ENCODE measurements around the gene DQX1. TPM values are rescaled to one million over a fixed set of nuclear protein-coding genes. Genes with fewer than 3 reads are reported as not detected.

DQX1 gene
- total and polyA plus RNA-seq, 9 of the 15 experiments (the other 6 are each of a cell fraction or from before 2014, with no cell fraction given), result 0.04 to 0.38 (median 0.18) TPM; not detected in 1

- TF ChIP-seq GTF3C2 (IDR thresholded peaks at IDR 0.05; ENCODE audit: borderline replicate concordance, extremely low read depth, insufficient read length) (no peak), HSF4 (CRISPR knock-in tag; IDR thresholded peaks at IDR 0.05; ENCODE audit: borderline replicate concordance) (no peak), CBX5 (IDR thresholded peaks at IDR 0.05; ENCODE audit: borderline replicate concordance, low read depth) (no peak), ZNF699 (CRISPR knock-in tag; IDR thresholded peaks at IDR 0.05; ENCODE audit: insufficient replicate concordance) (no peak), ZFP30 (CRISPR knock-in tag; IDR thresholded peaks at IDR 0.05; ENCODE audit: borderline replicate concordance) (no peak), SMAD2 (IDR thresholded peaks at IDR 0.05; ENCODE audit: low read depth, low read length) (no peak)
- TF ChIP-seq, protein P1, sequence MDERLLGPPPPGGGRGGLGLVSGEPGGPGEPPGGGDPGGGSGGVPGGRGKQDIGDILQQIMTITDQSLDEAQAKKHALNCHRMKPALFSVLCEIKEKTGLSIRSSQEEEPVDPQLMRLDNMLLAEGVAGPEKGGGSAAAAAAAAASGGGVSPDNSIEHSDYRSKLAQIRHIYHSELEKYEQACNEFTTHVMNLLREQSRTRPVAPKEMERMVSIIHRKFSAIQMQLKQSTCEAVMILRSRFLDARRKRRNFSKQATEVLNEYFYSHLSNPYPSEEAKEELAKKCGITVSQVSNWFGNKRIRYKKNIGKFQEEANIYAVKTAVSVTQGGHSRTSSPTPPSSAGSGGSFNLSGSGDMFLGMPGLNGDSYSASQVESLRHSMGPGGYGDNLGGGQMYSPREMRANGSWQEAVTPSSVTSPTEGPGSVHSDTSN (CRISPR knock-in tag; IDR thresholded peaks at IDR 0.05; ENCODE audit: low read depth), result no peak
- TF ChIP-seq, protein P1 (tag; conservative IDR thresholded peaks at IDR 0.05; ENCODE audit: low read depth), result no peak
- TF ChIP-seq, protein P2, sequence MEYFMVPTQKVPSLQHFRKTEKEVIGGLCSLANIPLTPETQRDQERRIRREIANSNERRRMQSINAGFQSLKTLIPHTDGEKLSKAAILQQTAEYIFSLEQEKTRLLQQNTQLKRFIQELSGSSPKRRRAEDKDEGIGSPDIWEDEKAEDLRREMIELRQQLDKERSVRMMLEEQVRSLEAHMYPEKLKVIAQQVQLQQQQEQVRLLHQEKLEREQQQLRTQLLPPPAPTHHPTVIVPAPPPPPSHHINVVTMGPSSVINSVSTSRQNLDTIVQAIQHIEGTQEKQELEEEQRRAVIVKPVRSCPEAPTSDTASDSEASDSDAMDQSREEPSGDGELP (CRISPR knock-in tag; IDR thresholded peaks at IDR 0.05; ENCODE audit: borderline replicate concordance), result no peak
- TF ChIP-seq, protein P3, sequence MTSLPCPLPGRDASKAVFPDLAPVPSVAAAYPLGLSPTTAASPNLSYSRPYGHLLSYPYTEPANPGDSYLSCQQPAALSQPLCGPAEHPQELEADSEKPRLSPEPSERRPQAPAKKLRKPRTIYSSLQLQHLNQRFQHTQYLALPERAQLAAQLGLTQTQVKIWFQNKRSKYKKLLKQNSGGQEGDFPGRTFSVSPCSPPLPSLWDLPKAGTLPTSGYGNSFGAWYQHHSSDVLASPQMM (CRISPR knock-in tag; IDR thresholded peaks at IDR 0.05), result no peak
These were observed 6.2 kb upstream of the DQX1 start (continued) for GRCh38 chr2:74532222-74532621.

Data from K562 (cell line).